ENCODE measurements around the gene ZNF213.
A peak's percentile ranks its signal among the peaks of the same experiment; 100 is the strongest.

The ZNF213 gene

DNA sequence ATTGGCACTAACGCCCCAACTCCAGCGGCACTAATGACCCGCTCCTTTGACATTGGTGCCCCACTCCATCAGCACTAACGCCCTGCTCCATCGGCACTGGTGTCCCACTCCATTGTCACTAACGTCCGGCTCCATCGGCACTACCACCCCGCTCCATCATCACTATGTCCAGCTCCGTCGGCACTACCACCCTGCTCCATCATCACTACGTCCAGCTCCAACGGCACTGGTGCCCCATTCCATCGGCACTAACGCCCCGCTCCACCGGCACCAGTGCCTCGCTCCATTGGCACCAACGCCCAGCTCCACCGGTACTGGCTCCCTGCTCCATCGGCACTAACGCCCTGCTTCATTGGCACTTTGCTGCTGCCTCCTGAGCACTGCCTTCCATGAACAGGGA, 7.5 kb downstream of the ZNF213 start:
- Histone ChIP-seq H3K9me3 (ENCODE audit: control insufficient read depth in 1 of 2, low read length in 2 of 2) (no peaks in the 10 kb centered on the region), H3K36me3 (ENCODE audit: control insufficient read depth in 1 of 2, insufficient read depth in 2 of 2, low read length in 2 of 2) (peaks cover 21 to 50% of the 10 kb centered on the region in 2 donors), H3K27ac (ENCODE audit: low read depth, low read length) (no peak overlapping the region), H3K4me3 (ENCODE audit: low read depth in 1 of 2, low read length in 2 of 2) (no peak overlapping the region), H3K9ac (ENCODE audit: low read depth in 1 of 2, low read length in 2 of 2) (no peak overlapping the region), H3K4me1 (ENCODE audit: control insufficient read depth in 1 of 2, insufficient read depth in 2 of 2, low read length in 2 of 2) (peaks cover 13 to 21% of the 10 kb centered on the region in 2 donors), H3K27me3 (ENCODE audit: control insufficient read depth in 1 of 2, insufficient read depth in 2 of 2, low read length in 2 of 2) (no peaks in the 10 kb centered on the region)

DNA sequence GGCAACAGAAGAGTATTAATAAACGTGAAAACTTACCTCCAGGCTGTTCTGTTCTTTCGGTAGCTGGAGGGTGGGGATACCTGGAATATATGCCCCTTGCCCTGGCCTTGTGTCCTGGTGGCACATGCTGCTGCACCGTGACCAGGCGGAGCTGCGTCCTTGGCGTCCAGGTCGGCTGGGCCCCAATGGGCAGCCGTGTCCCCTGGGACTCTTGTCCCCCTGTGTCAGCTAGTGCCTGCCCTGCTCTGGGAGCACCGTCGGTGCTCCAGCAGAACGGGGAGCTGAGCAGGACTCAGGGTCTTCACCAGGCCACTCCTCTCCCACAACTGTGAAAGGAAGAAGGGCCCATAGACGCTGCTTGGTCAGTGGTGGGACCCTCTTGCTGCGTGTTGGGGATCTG, 7.9 kb downstream of the ZNF213 start:
- H3K27me3 ChIP-seq (ENCODE audit: control insufficient read depth in 1 of 2, insufficient read depth in 2 of 2, low read length in 2 of 2) = no peaks in the 10 kb centered on the region
- no peak overlapping the region for H3K27ac ChIP-seq (ENCODE audit: low read depth, low read length)
- H3K4me3 ChIP-seq (ENCODE audit: low read depth in 1 of 2, low read length in 2 of 2) = no peak overlapping the region
- no peak overlapping the region for H3K9ac ChIP-seq (ENCODE audit: low read depth in 1 of 2, low read length in 2 of 2)
- peaks cover 13 to 21% of the 10 kb centered on the region in 2 donors for H3K4me1 ChIP-seq (ENCODE audit: control insufficient read depth in 1 of 2, insufficient read depth in 2 of 2, low read length in 2 of 2)
- H3K36me3 ChIP-seq (ENCODE audit: control insufficient read depth in 1 of 2, insufficient read depth in 2 of 2, low read length in 2 of 2) = peaks cover 21 to 46% of the 10 kb centered on the region in 2 donors
- no peaks in the 10 kb centered on the region for H3K9me3 ChIP-seq (ENCODE audit: control insufficient read depth in 1 of 2, low read length in 2 of 2)

DNA sequence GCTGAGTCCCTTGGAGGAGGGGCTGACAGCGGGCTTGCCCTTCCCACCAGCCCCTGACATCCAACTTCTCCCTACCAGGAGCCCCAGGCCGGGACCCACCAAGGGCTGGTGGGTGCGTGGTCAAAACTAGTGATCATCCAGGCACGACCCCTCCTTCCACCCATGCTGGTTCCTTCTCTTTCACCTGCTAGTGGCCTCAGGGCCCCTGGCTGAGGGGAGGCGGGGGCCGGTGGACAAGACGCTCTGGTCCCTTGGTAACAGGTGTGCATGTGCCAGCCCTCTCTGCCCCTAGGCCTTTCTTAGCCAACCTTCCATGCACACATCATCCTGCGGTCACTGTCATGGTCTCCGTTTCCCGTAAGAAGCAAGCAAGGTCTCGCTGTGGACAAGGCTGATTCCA, 8.4 kb downstream of the ZNF213 start:
- peaks cover 13 to 21% of the 10 kb centered on the region in 2 donors for H3K4me1 ChIP-seq (ENCODE audit: control insufficient read depth in 1 of 2, insufficient read depth in 2 of 2, low read length in 2 of 2)
- no peaks in the 10 kb centered on the region for H3K27me3 ChIP-seq (ENCODE audit: control insufficient read depth in 1 of 2, insufficient read depth in 2 of 2, low read length in 2 of 2)
- no peaks in the 10 kb centered on the region for H3K9me3 ChIP-seq (ENCODE audit: control insufficient read depth in 1 of 2, low read length in 2 of 2)
- peak overlapping the region; percentile 80 for H3K27ac ChIP-seq (ENCODE audit: low read depth, low read length)
- peak overlapping the region; percentile 63 to 75 for H3K9ac ChIP-seq (ENCODE audit: low read depth in 1 of 2, low read length in 2 of 2)
- H3K36me3 ChIP-seq (ENCODE audit: control insufficient read depth in 1 of 2, insufficient read depth in 2 of 2, low read length in 2 of 2) = peaks cover 21 to 42% of the 10 kb centered on the region in 2 donors
- H3K4me3 ChIP-seq (ENCODE audit: low read depth in 1 of 2, low read length in 2 of 2) = peak overlapping the region in 1 of 2 donors; percentile 58

DNA sequence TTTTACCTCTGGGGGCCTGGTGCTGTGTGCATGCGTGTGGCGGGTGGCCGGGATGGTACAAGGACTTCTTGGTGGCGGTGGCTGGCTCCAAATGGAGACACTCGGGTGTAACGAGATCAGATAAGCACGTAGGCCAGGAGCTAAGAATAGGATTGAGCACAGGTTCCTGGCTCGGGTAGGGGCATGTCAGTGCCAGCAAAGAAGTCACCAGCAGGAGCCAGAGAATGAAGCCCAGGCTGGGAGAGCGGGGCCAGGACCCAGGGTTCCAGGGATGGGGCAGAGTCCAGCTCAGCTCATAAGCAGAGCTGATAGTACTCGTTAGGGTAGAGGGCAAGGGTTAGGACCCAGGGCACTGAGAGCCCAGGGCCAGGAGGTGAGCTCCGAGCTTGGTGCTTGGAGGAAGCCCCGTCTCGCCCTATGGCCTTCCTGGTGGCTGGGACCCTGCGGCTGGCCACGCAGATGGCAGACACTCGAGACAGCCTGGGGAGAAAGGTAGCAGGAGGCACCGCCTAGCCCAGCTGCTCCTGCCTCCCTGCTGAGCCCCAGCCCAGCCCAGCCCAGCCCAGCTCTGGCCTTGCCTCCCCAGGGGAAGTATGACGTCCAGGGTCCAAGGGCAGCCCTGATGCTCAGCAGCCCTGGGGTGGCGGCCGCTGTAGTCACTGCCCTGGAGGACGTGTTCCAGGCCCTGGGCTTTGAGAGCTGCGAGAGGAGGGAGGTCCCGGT, 8.9 kb downstream of the ZNF213 start:
- H3K27ac ChIP-seq (ENCODE audit: low read depth, low read length) = peak overlapping the region; percentile 80
- H3K27me3 ChIP-seq (ENCODE audit: control insufficient read depth in 1 of 2, insufficient read depth in 2 of 2, low read length in 2 of 2) = no peaks in the 10 kb centered on the region
- peak overlapping the region; percentile 63 to 75 for H3K9ac ChIP-seq (ENCODE audit: low read depth in 1 of 2, low read length in 2 of 2)
- H3K4me1 ChIP-seq (ENCODE audit: control insufficient read depth in 1 of 2, insufficient read depth in 2 of 2, low read length in 2 of 2) = peaks cover 13 to 21% of the 10 kb centered on the region in 2 donors
- H3K4me3 ChIP-seq (ENCODE audit: low read depth in 1 of 2, low read length in 2 of 2) = peak overlapping the region; percentile 48 to 58
- no peaks in the 10 kb centered on the region for H3K9me3 ChIP-seq (ENCODE audit: control insufficient read depth in 1 of 2, low read length in 2 of 2)
- peaks cover 19 to 36% of the 10 kb centered on the region in 2 donors for H3K36me3 ChIP-seq (ENCODE audit: control insufficient read depth in 1 of 2, insufficient read depth in 2 of 2, low read length in 2 of 2)

DNA sequence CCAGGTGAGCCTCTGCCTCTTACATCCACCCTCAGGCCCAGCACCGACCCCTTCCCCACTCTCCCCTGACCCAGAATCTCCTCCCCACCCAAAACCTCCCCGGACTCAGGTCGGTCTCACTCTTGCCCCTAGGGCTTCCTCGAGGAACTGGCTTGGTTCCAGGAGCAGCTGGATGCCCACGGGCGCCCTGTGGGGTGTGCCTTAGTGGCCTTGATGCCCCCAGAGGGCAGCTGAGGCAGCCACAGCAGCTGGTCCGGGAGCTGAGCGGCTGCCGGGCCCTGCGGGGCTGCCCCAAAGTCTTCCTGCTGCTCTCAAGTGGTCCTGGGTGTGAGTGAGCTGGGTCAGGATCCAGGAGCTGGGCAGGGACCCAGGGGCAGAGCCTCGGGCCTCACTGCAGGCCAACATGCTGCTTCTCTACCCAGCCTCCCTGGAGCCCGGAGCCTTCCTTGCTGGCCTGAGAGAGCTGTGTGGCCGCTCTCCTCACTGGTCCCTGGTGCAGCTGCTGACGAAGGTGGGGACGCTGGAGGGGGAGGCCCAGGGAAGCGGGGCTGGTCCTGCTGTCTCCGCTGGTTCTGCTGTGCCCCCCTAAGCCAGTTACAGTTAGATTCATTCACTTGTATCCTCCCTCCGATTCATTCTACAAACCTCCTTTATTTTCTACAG, 9.6 kb downstream of the ZNF213 start:
- Histone ChIP-seq H3K27me3 (ENCODE audit: control insufficient read depth in 1 of 2, insufficient read depth in 2 of 2, low read length in 2 of 2) (no peaks in the 10 kb centered on the region), H3K27ac (ENCODE audit: low read depth, low read length) (peak overlapping the region; percentile 80), H3K9ac (ENCODE audit: low read depth in 1 of 2, low read length in 2 of 2) (peak overlapping the region; percentile 63 to 75), H3K9me3 (ENCODE audit: control insufficient read depth in 1 of 2, low read length in 2 of 2) (no peaks in the 10 kb centered on the region), H3K4me1 (ENCODE audit: control insufficient read depth in 1 of 2, insufficient read depth in 2 of 2, low read length in 2 of 2) (peaks cover 18 to 24% of the 10 kb centered on the region in 2 donors), H3K36me3 (ENCODE audit: control insufficient read depth in 1 of 2, insufficient read depth in 2 of 2, low read length in 2 of 2) (peaks cover 13 to 29% of the 10 kb centered on the region in 2 donors), H3K4me3 (ENCODE audit: low read depth in 1 of 2, low read length in 2 of 2) (peak overlapping the region; percentile 48 to 58)

DNA sequence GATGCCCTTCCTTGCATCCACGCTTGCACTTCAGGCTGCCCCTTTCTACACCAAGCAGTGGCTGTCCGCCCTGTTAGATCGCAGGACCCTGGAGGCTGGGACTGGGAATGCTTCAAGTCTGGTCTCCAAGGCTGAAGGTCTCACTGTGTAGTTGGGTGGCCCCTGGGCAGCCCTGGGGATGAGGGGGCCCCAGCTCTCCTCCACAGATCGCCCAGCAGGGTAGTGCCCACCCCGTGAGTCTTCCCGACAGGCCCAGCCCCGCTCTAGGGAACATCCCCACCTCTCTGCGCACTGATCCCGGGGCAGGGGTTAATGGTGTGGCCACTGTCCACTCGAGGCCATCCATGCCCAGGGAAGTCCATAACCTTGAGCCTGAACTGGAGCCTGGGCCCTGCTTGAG, 10.3 kb downstream of the ZNF213 start:
- Histone ChIP-seq H3K4me1 (ENCODE audit: control insufficient read depth in 1 of 2, insufficient read depth in 2 of 2, low read length in 2 of 2) (peaks cover 18 to 31% of the 10 kb centered on the region in 2 donors), H3K4me3 (ENCODE audit: low read depth in 1 of 2, low read length in 2 of 2) (peak overlapping the region; percentile 48 to 58), H3K9me3 (ENCODE audit: control insufficient read depth in 1 of 2, low read length in 2 of 2) (no peaks in the 10 kb centered on the region), H3K36me3 (ENCODE audit: control insufficient read depth in 1 of 2, insufficient read depth in 2 of 2, low read length in 2 of 2) (peaks cover 13 to 28% of the 10 kb centered on the region in 2 donors), H3K27ac (ENCODE audit: low read depth, low read length) (no peak overlapping the region), H3K27me3 (ENCODE audit: control insufficient read depth in 1 of 2, insufficient read depth in 2 of 2, low read length in 2 of 2) (no peaks in the 10 kb centered on the region), H3K9ac (ENCODE audit: low read depth in 1 of 2, low read length in 2 of 2) (peak overlapping the region; percentile 63 to 75)

DNA sequence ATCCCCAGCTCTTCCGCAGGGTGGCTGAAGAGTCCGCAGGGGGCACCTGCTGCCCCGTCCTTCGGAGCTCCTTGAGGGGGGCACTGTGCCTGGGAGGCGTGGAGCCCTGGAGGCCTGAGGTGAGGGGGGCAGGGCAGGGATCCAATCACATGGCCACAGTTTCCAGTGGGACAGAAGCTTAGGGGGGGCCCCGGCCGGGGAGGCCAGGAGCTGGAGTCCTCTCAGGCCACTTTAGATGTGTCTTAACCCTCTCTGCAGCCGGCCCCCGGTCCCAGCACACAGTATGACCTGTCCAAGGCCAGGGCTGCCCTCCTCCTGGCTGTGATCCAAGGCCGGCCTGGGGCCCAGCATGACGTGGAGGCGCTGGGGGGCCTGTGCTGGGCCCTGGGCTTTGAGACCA, 10.8 kb downstream of the ZNF213 start:
- Histone ChIP-seq H3K36me3 (ENCODE audit: control insufficient read depth in 1 of 2, insufficient read depth in 2 of 2, low read length in 2 of 2) (peaks cover 13 to 23% of the 10 kb centered on the region in 2 donors), H3K4me3 (ENCODE audit: low read depth in 1 of 2, low read length in 2 of 2) (no peak overlapping the region), H3K27me3 (ENCODE audit: control insufficient read depth in 1 of 2, insufficient read depth in 2 of 2, low read length in 2 of 2) (no peaks in the 10 kb centered on the region), H3K4me1 (ENCODE audit: control insufficient read depth in 1 of 2, insufficient read depth in 2 of 2, low read length in 2 of 2) (peaks cover 18 to 34% of the 10 kb centered on the region in 2 donors), H3K9me3 (ENCODE audit: control insufficient read depth in 1 of 2, low read length in 2 of 2) (no peaks in the 10 kb centered on the region), H3K27ac (ENCODE audit: low read depth, low read length) (no peak overlapping the region), H3K9ac (ENCODE audit: low read depth in 1 of 2, low read length in 2 of 2) (no peak overlapping the region)

DNA sequence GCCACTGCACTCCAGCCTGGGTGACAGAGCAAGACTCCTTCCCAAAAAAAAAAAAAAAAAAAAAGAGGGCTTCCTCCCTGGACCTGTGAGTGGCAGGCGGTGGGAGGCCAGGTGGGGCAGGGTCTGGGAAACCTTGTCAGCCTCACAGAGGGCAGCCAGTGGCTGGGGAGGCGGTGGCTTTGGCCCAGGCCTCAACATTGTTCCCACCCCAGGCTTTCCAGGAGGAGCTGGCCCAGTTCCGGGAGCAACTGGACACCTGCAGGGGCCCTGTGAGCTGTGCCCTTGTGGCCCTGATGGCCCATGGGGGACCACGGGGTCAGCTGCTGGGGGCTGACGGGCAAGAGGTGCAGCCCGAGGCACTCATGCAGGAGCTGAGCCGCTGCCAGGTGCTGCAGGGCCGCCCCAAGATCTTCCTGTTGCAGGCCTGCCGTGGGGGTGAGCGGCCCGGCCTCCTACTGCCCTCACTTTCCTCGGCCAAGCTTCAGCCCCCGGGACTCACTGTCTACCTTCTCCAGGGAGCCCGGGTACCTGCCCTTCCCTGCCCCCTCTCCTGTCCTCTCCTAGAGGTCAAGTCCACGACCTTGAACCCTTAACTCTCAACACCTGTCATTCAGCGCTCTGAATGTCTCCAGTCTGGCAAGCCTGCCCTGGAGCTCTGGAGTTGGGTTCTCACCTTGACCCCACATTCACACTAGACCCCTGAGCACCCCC, 12.4 kb downstream of the ZNF213 start:
- H3K36me3 ChIP-seq (ENCODE audit: control insufficient read depth in 1 of 2, insufficient read depth in 2 of 2, low read length in 2 of 2) = peaks cover 4 to 7% of the 10 kb centered on the region in 2 donors
- H3K9ac ChIP-seq (ENCODE audit: low read depth in 1 of 2, low read length in 2 of 2) = no peak overlapping the region
- H3K9me3 ChIP-seq (ENCODE audit: control insufficient read depth in 1 of 2, low read length in 2 of 2) = no peaks in the 10 kb centered on the region
- peaks cover 23 to 40% of the 10 kb centered on the region in 2 donors for H3K4me1 ChIP-seq (ENCODE audit: control insufficient read depth in 1 of 2, insufficient read depth in 2 of 2, low read length in 2 of 2)
- no peak overlapping the region for H3K4me3 ChIP-seq (ENCODE audit: low read depth in 1 of 2, low read length in 2 of 2)
- H3K27me3 ChIP-seq (ENCODE audit: control insufficient read depth in 1 of 2, insufficient read depth in 2 of 2, low read length in 2 of 2) = no peaks in the 10 kb centered on the region
- no peak overlapping the region for H3K27ac ChIP-seq (ENCODE audit: low read depth, low read length)

DNA sequence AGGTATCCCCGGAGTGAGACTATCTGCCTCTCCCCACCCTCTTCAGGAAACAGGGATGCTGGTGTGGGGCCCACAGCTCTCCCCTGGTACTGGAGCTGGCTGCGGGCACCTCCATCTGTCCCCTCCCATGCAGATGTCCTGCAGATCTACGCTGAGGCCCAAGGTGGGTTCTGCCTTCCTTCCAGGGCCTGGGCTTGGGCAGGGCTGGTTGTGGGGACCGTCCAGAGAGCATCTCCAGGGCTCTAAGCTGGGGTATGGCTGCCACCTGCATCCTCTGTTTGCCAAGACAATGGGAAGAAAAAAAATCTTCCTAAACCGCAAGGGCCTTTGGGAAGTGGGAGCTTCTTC, 12.9 kb downstream of the ZNF213 start:
- H3K36me3 ChIP-seq (ENCODE audit: control insufficient read depth in 1 of 2, insufficient read depth in 2 of 2, low read length in 2 of 2) = peaks cover 0 to 2% of the 10 kb centered on the region in 2 donors
- H3K4me1 ChIP-seq (ENCODE audit: control insufficient read depth in 1 of 2, insufficient read depth in 2 of 2, low read length in 2 of 2) = peaks cover 27 to 43% of the 10 kb centered on the region in 2 donors
- H3K27ac ChIP-seq (ENCODE audit: low read depth, low read length) = no peak overlapping the region
- H3K9me3 ChIP-seq (ENCODE audit: control insufficient read depth in 1 of 2, low read length in 2 of 2) = no peaks in the 10 kb centered on the region
- no peak overlapping the region for H3K4me3 ChIP-seq (ENCODE audit: low read depth in 1 of 2, low read length in 2 of 2)
- H3K9ac ChIP-seq (ENCODE audit: low read depth in 1 of 2, low read length in 2 of 2) = no peak overlapping the region
- H3K27me3 ChIP-seq (ENCODE audit: control insufficient read depth in 1 of 2, insufficient read depth in 2 of 2, low read length in 2 of 2) = no peaks in the 10 kb centered on the region
